Esophagus (tissue), 2 donors: Measurements from ENCODE around the gene CLEC18A. TPM values are rescaled to one million over a fixed set of nuclear protein-coding genes. Genes with fewer than 3 reads are reported as not detected.

Experiments
- H3K27ac ChIP-seq, 2 donors: one replicate each; pipeline ENCODE4 v1.5.1; 2013; ENCODE audit warnings: low read depth in 2 of 2, mild to moderate bottlenecking in 2 of 2, inconsistent platforms in 1 of 2, low read length in 1 of 2, moderate library complexity in 1 of 2
- H3K27me3 ChIP-seq, 2 donors: one replicate each; pipeline ENCODE4 v1.6.1; 2013; ENCODE audit warnings: low read length in 2 of 2, control low read depth in 1 of 2, mild to moderate bottlenecking in 1 of 2; ENCODE audit not compliant: insufficient read depth in 2 of 2, control insufficient read depth in 1 of 2
- H3K36me3 ChIP-seq, 2 donors: one replicate each; pipeline ENCODE4 v1.6.1; 2013; ENCODE audit warnings: low read length in 1 of 2; ENCODE audit not compliant: control insufficient read depth in 2 of 2, insufficient read depth in 2 of 2
- H3K4me1 ChIP-seq, 2 donors: one replicate each; pipeline ENCODE4 v1.6.1; 2013; ENCODE audit warnings: low read length in 1 of 2; ENCODE audit not compliant: control insufficient read depth in 2 of 2, insufficient read depth in 2 of 2
- H3K4me3 ChIP-seq, 2 donors: one replicate each; pipeline ENCODE4 v1.5.1; 2013; ENCODE audit warnings: low read length in 2 of 2, mild to moderate bottlenecking in 2 of 2, low read depth in 1 of 2, moderate library complexity in 1 of 2
- H3K9me3 ChIP-seq, 2 donors: one replicate each; pipeline ENCODE4 v1.6.1; 2013; ENCODE audit warnings: mild to moderate bottlenecking in 2 of 2, low read depth in 1 of 2, low read length in 1 of 2, moderate library complexity in 1 of 2; ENCODE audit not compliant: control insufficient read depth in 2 of 2, insufficient read depth in 1 of 2
- WGBS, 2 donors: extraction: QIAGEN DNeasy Blood & Tissue Kit; methylation state at CpG; one replicate each; pipeline ENCODE4 v1.1.7; 2013; 5-methylcytosine and 5-hydroxymethylcytosine counted together
- polyA plus RNA-seq, 2 donors: library from polyadenylated mRNA; stranded (reverse); fragments of 200-250 nt; gene quantifications; one replicate each; pipeline ENCODE4 v1.2.3, GENCODE V29; 2013
- donor health status: healthy with polysubstance abuse.
- donor health status: Bipolar disorder and iron deficiency.

CLEC18A gene
- polyA plus RNA-seq, 2 donors = 0.92 to 1.4 TPM

GRCh38 chr16:69917311-69917710, 33.8 kb upstream of the CLEC18A start:
- WGBS, 2 donors = 65 to 78% methylated on average over 1 of the region's 1 CpG
- Histone ChIP-seq H3K4me1 (no peaks in the 10 kb centered on the region), H3K9me3 (no peaks in the 10 kb centered on the region), H3K36me3 (peaks cover 0 to 6% of the 10 kb centered on the region in 2 donors), H3K27ac (no peak overlapping the region), H3K27me3 (no peaks in the 10 kb centered on the region), H3K4me3 (no peak overlapping the region)

GRCh38 chr16:69917739-69918138, 33.4 kb upstream of the CLEC18A start:
- H3K4me3 ChIP-seq = no peak overlapping the region
- H3K4me1 ChIP-seq = no peaks in the 10 kb centered on the region
- H3K27ac ChIP-seq = no peak overlapping the region
- H3K9me3 ChIP-seq = no peaks in the 10 kb centered on the region
- WGBS, 2 donors = 67 to 75% methylated on average over 20 of the region's 20 CpGs
- no peaks in the 10 kb centered on the region for H3K27me3 ChIP-seq
- peaks cover 0 to 6% of the 10 kb centered on the region in 2 donors for H3K36me3 ChIP-seq

- no peak overlapping the region for H3K4me3 ChIP-seq
- no peaks in the 10 kb centered on the region for H3K27me3 ChIP-seq
- WGBS, 2 donors = 96 to 98% methylated on average over 1 of the region's 1 CpG
- no peaks in the 10 kb centered on the region for H3K9me3 ChIP-seq
- H3K27ac ChIP-seq = no peak overlapping the region
- H3K4me1 ChIP-seq = no peaks in the 10 kb centered on the region
- peaks cover 0 to 6% of the 10 kb centered on the region in 2 donors for H3K36me3 ChIP-seq
These were observed 32.9 kb upstream of the CLEC18A start for GRCh38 chr16:69918241-69918640.

- no peak overlapping the region for H3K27ac ChIP-seq
- H3K36me3 ChIP-seq = peaks cover 0 to 8% of the 10 kb centered on the region in 2 donors
- WGBS, 2 donors = 64 to 85% methylated on average over 2 of the region's 2 CpGs
- no peaks in the 10 kb centered on the region for H3K9me3 ChIP-seq
- no peaks in the 10 kb centered on the region for H3K27me3 ChIP-seq
- no peak overlapping the region for H3K4me3 ChIP-seq
- H3K4me1 ChIP-seq = peaks cover 0 to 3% of the 10 kb centered on the region in 2 donors
These were observed 30.0 kb upstream of the CLEC18A start for GRCh38 chr16:69921127-69921526.

GRCh38 chr16:69922200-69922599, 28.9 kb upstream of the CLEC18A start:
- Histone ChIP-seq H3K36me3 (peaks cover 0 to 10% of the 10 kb centered on the region in 2 donors), H3K27me3 (no peaks in the 10 kb centered on the region), H3K9me3 (no peaks in the 10 kb centered on the region), H3K4me3 (no peak overlapping the region), H3K27ac (no peak overlapping the region), H3K4me1 (peaks cover 0 to 3% of the 10 kb centered on the region in 2 donors)
- WGBS, 2 donors = 90 to 92% methylated on average over 6 of the region's 6 CpGs

GRCh38 chr16:69924041-69924775, 26.9 kb upstream of the CLEC18A start:
- H3K36me3 ChIP-seq = peaks cover under 1 to 10% of the 10 kb centered on the region in 2 donors
- H3K4me1 ChIP-seq = peaks cover 0 to 3% of the 10 kb centered on the region in 2 donors
- no peaks in the 10 kb centered on the region for H3K27me3 ChIP-seq
- H3K4me3 ChIP-seq = no peak overlapping the region
- no peaks in the 10 kb centered on the region for H3K9me3 ChIP-seq
- H3K27ac ChIP-seq = peak overlapping the region; percentile 53 to 62
- 77 to 79% methylated on average over 11 of the region's 11 CpGs for WGBS, 2 donors

GRCh38 chr16:69924777-69925191, 26.4 kb upstream of the CLEC18A start:
- no peaks in the 10 kb centered on the region for H3K9me3 ChIP-seq
- no peaks in the 10 kb centered on the region for H3K27me3 ChIP-seq
- WGBS, 2 donors = 51 to 64% methylated on average over 19 of the region's 19 CpGs
- peaks cover 0 to 3% of the 10 kb centered on the region in 2 donors for H3K4me1 ChIP-seq
- H3K36me3 ChIP-seq = peaks cover 3 to 13% of the 10 kb centered on the region in 2 donors
- no peak overlapping the region for H3K4me3 ChIP-seq
- peak overlapping the region; percentile 53 to 69 for H3K27ac ChIP-seq

- H3K27me3 ChIP-seq = no peaks in the 10 kb centered on the region
- peaks cover 3 to 13% of the 10 kb centered on the region in 2 donors for H3K36me3 ChIP-seq
- no peaks in the 10 kb centered on the region for H3K9me3 ChIP-seq
- H3K27ac ChIP-seq = peak overlapping the region; percentile 53 to 69
- WGBS, 2 donors = 69 to 72% methylated on average over 8 of the region's 8 CpGs
- no peak overlapping the region for H3K4me3 ChIP-seq
- H3K4me1 ChIP-seq = peaks cover 0 to 3% of the 10 kb centered on the region in 2 donors
These were observed 25.8 kb upstream of the CLEC18A start for GRCh38 chr16:69925311-69925710.

- H3K27me3 ChIP-seq = no peaks in the 10 kb centered on the region
- no peak overlapping the region for H3K4me3 ChIP-seq
- peaks cover 3 to 13% of the 10 kb centered on the region in 2 donors for H3K36me3 ChIP-seq
- no peaks in the 10 kb centered on the region for H3K9me3 ChIP-seq
- peaks cover 0 to 3% of the 10 kb centered on the region in 2 donors for H3K4me1 ChIP-seq
- no peak overlapping the region for H3K27ac ChIP-seq
- 89% methylated on average over 8 of the region's 8 CpGs for WGBS, 2 donors
These were observed 24.9 kb upstream of the CLEC18A start for GRCh38 chr16:69926241-69926640.
